NCI-H446 treated with DMSO at 0.1 percent for 48 hours (cell line): ENCODE results near the gene AP3B1.
A peak's percentile ranks its signal among the peaks of the same experiment; 100 is the strongest.

Experiments used
- DNase-seq: peaks from one replicate; lab custom pipeline; 2025; lab: John Stamatoyannopoulos, UW

The AP3B1 gene

GRCh38 chr5:78294248-78295034, at the start of gene AP3B1:
Gene AP3B1 (minus strand): TSS chr5:78294698. CDS start chr5:78294579, 119 bp downstream.
- DNase-seq, result peak; percentile 93

DNA sequence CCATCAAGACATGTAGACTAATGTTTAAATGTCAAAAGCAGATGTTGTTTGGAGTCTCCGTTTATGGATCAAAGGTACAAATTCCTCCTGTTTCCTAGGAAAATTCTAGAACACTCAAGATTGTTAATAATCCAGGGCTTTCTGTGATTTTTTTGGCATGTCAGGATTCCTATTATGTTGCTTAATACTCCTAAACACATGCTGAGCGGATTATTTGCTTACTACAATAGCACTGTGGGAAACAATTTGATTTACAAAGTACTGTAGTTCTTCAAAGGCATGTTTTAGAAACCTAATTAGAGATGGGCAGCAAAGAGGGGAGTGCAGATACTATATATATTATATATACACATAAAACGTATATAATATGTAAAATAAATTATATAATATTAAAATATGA, 46.9 kb upstream of the AP3B1 start:
- no peak for DNase-seq

- no peak for DNase-seq
Measured at GRCh38 chr5:78339617-78340436, 45.3 kb upstream of the AP3B1 start.

- no peak for DNase-seq
Measured at GRCh38 chr5:78336698-78337097, 42.2 kb upstream of the AP3B1 start.

GRCh38 chr5:78335976-78336375, 41.5 kb upstream of the AP3B1 start:
- DNase-seq, result no peak

- DNase-seq, result no peak
Measured at GRCh38 chr5:78334811-78335210, 40.3 kb upstream of the AP3B1 start.

- no peak for DNase-seq
Measured at GRCh38 chr5:78331523-78332080, 37.1 kb upstream of the AP3B1 start.

DNA sequence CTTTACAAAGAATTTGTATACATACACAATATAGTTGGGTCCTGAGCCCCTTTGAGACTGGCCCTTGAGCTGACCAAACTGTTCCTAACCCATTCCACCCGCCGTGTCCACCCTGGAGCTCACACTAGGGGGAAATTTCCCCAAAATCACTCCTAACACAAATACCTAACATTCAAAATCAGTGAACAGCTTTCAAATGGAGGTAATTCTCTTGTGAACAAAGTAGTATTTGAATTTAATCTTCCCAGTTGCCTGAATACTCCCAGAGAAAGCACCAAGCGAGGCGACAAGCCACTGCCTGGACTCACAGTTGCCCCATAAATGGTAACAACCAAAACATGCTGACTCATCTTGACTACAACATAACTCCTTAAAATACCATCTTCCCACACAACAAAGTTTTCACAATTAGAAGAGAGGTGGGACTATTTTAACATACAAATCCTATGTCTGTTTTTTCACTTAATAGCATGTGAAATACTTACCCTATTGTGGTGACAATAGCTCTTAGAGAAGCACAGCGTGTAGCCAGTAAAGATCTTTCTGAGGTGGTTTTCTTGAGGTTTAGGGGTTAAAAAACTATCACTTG, 34.2 kb upstream of the AP3B1 start:
- DNase-seq, result no peak

DNA sequence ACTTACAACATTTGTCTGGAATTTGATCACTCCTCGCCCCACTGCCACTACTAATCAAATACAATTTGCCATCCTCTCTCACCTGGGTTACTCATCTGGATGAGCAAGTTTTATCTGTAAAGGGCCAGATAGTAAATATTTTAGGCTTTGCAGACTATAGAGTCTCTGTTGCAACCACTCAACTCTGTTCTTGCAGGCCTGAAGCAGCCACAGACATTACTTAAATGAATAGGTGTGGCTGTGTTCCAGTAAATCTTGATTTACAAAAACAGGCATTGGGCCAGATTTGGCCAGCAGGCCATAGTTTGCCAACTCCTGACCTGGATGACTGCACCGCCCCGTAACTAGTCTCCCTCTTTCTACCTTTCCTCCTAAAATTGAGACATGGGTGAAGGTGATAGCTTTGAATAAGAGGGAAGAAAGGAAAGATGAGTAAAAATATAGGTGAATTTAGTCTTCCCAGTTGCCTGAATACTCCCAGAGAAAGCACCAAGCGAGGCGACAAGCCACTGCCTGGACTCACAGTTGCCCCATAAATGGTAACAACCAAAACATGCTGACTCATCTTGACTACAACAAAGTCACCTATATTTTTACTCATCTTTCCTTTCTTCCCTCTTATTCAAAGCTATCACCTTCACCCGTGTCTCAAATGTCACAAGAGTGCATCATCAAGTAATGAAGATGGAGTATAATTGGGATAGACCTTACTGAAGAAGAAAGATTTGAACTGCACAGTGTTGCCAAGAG, 33.4 kb upstream of the AP3B1 start:
- DNase-seq, result no peak

DNA sequence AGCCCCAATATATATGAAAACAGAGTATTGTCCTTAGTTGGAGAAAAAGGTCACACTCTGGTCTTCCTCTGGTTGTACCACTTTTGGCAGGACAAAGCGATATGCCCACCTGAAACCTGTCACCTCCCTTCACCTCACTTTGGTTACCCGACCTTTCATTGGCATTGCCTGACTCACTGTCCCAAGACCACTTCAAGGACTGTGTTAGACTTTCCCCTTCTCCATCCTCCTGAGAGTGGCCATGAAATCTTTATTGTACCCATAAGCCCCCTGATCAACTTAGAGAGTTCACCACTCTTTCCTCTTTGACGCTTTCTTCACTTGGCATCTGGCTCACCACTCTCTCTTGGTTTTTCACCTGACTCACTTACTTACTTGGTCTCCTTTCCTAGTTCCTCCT, 32.4 kb upstream of the AP3B1 start:
- no peak for DNase-seq

DNA sequence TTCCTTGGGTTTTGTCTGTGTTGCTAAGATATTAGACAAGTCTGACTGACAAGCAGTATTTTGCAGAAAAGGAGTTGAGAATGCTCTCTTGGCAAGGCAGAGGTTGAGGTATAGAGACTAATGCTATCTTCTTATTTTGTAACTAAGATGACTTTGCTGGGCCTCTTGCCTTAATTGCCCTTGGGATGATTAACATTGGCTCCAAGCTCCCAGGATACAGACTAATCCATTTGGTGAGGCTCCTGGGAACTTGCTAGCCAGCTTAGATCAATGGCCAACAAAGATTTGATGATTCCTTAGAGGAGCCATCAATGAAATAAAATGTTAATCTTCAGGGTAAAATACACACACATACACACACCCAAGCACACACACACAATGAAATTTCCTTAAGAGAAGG, 28.7 kb upstream of the AP3B1 start:
- DNase-seq, result no peak

DNA sequence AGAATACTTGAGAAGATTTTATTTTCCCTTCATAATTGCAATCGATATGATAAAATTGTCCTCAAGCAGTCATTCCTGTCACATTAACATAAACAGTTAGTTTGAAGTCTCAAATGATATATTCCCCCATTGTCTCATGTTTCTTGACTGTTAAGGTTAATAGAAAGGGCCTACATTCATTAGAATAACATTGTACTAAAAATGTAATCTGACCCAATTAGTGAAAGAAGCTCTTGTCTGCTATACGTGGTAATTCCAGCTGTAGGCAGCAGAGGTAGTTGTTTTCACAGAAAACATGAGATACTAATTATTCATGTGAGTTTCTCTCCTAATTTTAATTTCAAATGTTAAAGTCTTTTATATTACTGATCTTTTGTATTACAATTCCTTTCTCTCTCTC, 25.9 kb upstream of the AP3B1 start:
- no peak for DNase-seq

DNA sequence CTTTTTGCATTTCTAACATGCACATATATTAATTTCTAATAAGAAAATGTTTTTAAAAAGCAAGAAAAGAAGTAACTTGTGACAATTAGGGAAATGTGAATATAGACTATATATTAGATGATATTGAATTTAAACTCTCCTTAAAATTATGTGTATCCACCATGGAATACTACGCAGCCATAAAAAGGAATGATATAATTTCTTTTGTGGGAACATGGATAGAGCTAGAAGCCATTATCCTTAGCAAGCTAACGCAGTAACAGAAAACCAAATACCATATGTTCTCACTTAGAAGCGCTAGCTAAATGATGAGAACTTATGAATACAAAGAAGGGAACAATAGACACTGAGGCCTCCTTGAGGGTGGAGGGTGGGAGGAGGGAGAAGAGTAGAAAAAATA, 23.8 kb upstream of the AP3B1 start:
- DNase-seq, result no peak

DNA sequence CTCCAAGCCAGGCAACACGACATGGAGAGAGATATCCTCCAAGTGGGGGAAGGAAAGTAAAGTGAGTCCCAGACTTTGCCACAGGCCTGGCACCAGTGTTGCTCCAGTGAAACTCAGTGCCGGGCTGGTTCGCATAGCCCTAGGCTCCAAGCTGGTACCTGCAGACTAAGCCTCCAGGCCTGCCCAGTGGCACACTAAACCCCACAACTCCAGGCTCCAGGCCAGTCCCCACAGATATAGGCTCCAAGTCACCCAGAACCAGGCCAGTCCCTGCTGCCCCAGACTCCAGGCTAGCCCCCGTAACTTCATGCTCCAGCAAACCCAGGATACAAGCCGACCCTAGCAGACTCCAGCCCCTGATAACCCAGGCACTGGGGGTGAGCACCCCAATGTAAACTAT, 23.0 kb upstream of the AP3B1 start:
- no peak for DNase-seq

DNA sequence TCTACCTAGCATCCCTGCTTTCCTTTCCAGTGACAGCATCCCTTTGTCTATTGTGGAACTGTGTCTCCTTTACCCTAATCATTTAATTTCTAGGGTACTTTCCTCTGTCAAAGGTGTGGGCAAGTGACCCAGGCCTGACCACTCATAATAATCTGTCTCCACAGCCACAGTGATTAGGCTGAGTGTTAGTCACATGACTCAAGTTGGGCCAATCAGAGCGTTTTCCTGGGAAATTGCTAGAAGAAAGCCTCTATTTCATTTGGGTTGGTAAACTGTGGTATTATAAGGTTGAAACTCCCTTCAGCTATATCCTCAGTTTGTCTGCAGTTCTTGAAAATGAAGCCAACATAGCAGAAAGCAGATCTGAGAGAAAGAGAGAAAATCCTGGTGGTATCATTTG, 14.2 kb upstream of the AP3B1 start:
- DNase-seq, result no peak

DNA sequence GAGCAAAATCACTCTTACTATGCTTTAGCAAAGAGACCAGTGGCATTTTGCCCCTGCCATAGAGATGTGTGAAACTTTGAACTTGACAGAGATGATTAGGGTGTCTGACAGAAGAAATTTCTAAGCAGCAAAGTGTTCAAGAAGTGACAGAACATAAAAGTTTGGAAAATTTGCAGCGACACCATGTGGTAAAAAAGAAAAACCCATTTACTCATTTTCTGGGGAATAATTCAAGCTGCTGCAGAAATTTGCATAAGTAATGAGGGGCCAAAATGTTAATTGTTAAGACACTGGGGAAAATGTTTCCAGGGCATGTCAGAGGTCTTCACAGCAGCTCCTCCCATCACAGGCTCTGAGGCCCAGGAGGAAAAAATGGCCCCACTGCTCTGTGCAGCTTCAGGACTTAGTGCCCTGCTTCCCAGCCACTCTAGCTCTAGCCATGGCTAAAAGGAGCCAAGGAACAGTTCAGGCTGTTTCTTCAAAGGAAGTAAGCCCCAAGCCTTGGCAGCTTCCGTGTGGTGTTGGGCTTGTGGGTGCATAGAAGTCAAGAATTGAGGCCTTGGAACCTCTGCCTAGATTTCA, 6.1 kb upstream of the AP3B1 start:
- no peak for DNase-seq

GRCh38 chr5:78295035-78295961, 800 bp upstream of the AP3B1 start:
- DNase-seq, result no peak

DNA sequence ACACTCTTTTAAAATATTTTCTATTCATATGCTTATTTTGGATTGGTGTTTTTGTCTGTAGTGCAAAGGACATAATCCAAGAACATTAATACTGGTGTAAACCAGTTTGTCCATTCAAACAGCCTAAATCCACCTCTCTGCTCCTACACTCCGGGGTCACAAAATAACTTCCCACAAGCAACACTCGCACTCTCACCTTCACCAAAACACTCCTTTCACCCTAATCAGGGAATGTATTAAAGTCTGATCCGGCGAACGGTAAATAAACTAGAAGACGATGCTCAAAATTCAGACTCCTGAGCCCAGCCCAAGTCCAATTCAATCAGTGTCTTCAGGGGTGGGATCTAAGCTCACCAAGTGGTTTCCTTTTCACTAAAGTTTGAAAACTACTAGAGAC, 649 bp downstream of the AP3B1 start:
- no peak for DNase-seq

DNA sequence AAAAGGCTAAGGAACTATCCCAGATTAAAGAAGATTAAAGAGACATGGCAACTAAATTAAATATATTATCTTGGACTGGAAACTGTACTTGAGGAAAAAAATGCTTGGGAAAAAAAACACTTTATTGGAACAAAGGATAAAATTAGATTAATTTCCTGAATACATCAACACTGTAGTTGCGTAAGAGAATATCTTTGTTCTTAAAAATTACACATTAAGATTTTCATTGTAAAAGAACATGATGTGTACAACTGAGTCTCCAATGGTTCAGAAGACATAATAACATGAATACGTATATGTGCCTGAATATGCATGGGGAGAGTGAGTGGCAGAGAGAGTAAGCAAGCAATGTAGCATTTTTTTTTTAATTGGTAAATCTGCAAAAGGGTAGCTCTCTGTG, 2.8 kb downstream of the AP3B1 start:
- DNase-seq, result no peak

DNA sequence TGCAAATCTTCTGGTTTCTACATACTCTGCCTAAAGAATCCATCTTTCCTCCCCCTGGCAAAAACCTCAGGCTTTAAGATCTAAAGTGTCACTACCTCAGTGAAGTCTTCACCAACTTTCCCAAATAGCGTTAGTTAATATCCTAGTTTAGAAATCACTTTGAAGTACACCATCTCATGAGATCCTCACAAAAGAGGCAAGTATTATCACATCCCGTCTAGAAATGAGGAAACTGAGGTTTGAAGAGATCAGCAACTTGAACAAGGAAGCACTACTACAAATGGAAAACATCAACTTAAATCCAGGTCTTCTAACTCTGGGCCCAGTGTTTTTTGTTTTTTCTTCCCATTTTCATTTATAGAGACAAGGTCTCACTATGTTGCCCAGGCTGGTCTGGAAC, 4.6 kb downstream of the AP3B1 start:
- no peak for DNase-seq

DNA sequence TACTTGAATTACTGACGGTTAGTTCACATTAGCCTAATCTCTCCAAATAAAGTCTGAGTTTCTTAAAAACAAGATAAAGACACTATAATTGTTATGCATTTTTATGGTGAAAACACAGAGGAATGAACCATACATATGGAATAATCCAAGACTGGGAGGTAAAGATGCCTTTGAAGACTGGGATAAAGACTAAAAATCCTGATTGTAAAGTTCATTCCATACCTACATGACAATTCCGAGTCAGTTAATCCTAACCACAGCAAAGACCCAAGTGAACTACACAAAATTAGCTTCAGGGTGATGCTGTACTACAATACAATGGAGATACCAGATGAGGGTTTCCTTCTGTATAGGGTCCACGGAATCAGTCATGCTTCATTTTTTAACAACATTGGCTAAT, 6.3 kb downstream of the AP3B1 start:
- DNase-seq, result no peak
